ENCODE data around the gene PRKCB.

Gene PRKCB

GRCh38 chr16:23836404-23837311 is 875 bp downstream of the PRKCB start:
- no peak for TF ChIP-seq CTCF (IDR thresholded peaks at IDR 0.05)

DNA sequence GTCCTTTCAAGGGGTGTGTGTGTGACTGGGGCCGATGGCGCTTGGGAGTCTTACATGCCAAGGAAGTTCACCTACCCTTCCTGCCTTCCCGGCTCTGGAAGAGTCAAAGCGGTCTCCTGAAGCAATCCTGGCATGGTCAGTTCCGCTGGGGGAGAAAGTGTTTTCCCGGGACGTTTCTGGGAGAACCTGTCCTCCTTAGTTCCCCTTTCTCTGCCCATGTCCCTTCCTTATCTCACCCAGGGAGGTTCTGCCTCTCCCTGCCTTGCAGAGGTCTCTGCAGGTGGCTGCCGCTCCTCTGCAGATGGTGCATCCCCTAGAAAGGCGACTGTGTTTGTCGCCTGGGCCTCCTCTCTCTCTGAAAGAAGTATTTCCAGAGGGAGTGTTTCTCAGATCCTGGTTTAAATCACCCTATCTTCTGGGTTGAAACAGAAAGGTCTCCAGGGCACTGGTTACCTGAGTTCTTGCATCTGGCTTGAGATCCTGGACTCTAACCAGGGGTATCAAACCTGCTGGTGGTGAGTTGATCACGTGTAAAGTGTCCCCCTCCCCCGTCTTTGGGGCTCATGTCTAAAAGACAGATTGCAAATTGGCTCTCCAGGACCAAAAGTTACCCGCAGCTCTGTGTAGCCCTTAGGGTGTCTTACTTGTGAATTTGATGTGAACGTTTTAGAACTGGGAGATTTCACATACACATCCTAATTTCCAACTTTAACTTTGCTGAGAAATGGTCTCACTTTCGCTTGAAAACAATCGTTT is 1.9 kb downstream of the PRKCB start:
- TF ChIP-seq CTCF (IDR thresholded peaks at IDR 0.05): no peak

GRCh38 chr16:23838485-23839142 is 2.8 kb downstream of the PRKCB start:
- TF ChIP-seq CTCF (IDR thresholded peaks at IDR 0.05): no peak

- no peak for TF ChIP-seq CTCF (IDR thresholded peaks at IDR 0.05)
Measured at GRCh38 chr16:23840310-23840709, 4.5 kb downstream of the PRKCB start.

DNA sequence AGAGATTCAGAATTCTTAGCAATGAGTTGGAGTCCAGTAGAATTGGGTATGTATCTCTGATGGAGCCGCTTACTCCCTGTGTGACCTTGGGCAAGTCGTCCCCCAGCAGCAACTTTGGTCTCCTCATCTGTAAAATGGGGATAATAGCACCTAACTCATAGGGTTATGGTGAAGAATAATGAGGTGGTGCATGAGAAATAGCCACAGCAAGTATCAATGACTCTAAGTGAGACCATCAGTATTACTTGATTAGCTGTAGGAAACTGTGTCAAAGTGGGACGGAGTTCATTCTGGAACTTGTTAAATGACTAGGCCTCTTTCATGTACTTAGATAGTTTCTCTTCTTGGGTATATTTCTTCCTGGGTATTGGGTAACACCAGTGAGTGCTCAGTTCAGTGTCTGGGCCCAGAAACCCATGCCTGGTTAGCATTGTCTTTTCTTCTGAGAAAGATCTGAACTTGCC is 6.4 kb downstream of the PRKCB start:
- TF ChIP-seq CTCF (IDR thresholded peaks at IDR 0.05): no peak

GRCh38 chr16:23843143-23843542 is 7.4 kb downstream of the PRKCB start:
- TF ChIP-seq CTCF (IDR thresholded peaks at IDR 0.05): no peak

DNA sequence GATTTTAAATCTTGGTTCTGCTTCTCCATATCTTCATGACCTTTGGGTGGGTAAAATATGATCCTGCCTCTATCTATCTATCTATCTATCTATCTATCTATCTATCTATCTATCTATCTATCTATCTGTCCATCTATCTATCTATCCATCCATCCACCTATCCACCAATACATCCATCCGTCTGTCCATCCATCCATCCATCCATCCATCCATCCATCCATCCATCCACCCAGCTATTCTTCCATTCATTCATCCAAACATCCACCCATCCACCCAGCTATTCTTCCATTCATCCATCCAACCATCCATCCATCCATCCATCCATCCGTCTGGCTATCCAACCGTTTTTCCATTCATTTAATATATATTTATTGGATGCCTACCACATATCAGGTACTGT is 11.5 kb downstream of the PRKCB start:
- no peak for TF ChIP-seq CTCF (IDR thresholded peaks at IDR 0.05)

Measured in LNCAP (cell line).